ENCODE measurements around the gene GPR85. TPM values are rescaled to one million over a fixed set of nuclear protein-coding genes. Genes with fewer than 3 reads are reported as not detected.

GPR85 gene
- total RNA-seq, 2 donors from 2014 or later, result 0.08 TPM; not detected in 1

- H3K27ac Mint-ChIP-seq, result no peak overlapping the region
- H3K4me1 Mint-ChIP-seq (ENCODE audit: low read depth in 2 of 2), result no peaks in the 10 kb centered on the region
- H3K27me3 Mint-ChIP-seq, result peaks cover 24 to 41% of the 10 kb centered on the region in 2 donors
- H3K9me3 Mint-ChIP-seq, result no peaks in the 10 kb centered on the region
- DNase-seq (ENCODE audit: low spot score), result no peak
- ATAC-seq, result no peak
- no peak overlapping the region for H3K4me3 Mint-ChIP-seq
- no peaks in the 10 kb centered on the region for H3K36me3 Mint-ChIP-seq
These were observed 12.8 kb upstream of the GPR85 start for GRCh38 chr7:113099284-113099919.

GRCh38 chr7:113094517-113095249 is 8.1 kb upstream of the GPR85 start:
- Mint-ChIP-seq H3K4me3 (no peak overlapping the region), H3K4me1 (ENCODE audit: low read depth in 2 of 2) (no peaks in the 10 kb centered on the region), H3K27ac (no peak overlapping the region), H3K36me3 (no peaks in the 10 kb centered on the region), H3K9me3 (no peaks in the 10 kb centered on the region), H3K27me3 (peaks cover 17 to 32% of the 10 kb centered on the region in 2 donors)
- ATAC-seq (no peak), DNase-seq (ENCODE audit: low spot score) (no peak)

- Mint-ChIP-seq H3K27me3 (peaks cover 15 to 32% of the 10 kb centered on the region in 2 donors), H3K4me1 (ENCODE audit: low read depth in 2 of 2) (no peaks in the 10 kb centered on the region), H3K9me3 (no peaks in the 10 kb centered on the region), H3K36me3 (no peaks in the 10 kb centered on the region), H3K4me3 (no peak overlapping the region), H3K27ac (no peak overlapping the region)
- ATAC-seq, result no peak
- no peak for DNase-seq (ENCODE audit: low spot score)
These were observed 6.9 kb upstream of the GPR85 start for GRCh38 chr7:113093561-113093960.

- ATAC-seq (no peak), DNase-seq (ENCODE audit: low spot score) (no peak)
- H3K36me3 Mint-ChIP-seq, result no peaks in the 10 kb centered on the region
- no peaks in the 10 kb centered on the region for H3K9me3 Mint-ChIP-seq
- peaks cover 15 to 36% of the 10 kb centered on the region in 2 donors for H3K27me3 Mint-ChIP-seq
- H3K27ac Mint-ChIP-seq, result no peak overlapping the region
- no peak overlapping the region for H3K4me3 Mint-ChIP-seq
- no peaks in the 10 kb centered on the region for H3K4me1 Mint-ChIP-seq (ENCODE audit: low read depth in 2 of 2)
These were observed 6.1 kb upstream of the GPR85 start for GRCh38 chr7:113092762-113093161.

- no peaks in the 10 kb centered on the region for H3K36me3 Mint-ChIP-seq
- H3K4me1 Mint-ChIP-seq (ENCODE audit: low read depth in 2 of 2), result peaks cover 0 to 4% of the 10 kb centered on the region in 2 donors
- peaks cover 20 to 45% of the 10 kb centered on the region in 2 donors for H3K27me3 Mint-ChIP-seq
- peak in 1 of 2 donors; percentile 49 for ATAC-seq
- no peak for DNase-seq (ENCODE audit: low spot score)
- H3K4me3 Mint-ChIP-seq, result peak overlapping the region; percentile 45
- no peaks in the 10 kb centered on the region for H3K9me3 Mint-ChIP-seq
- no peak overlapping the region for H3K27ac Mint-ChIP-seq
These were observed 708 bp upstream of the GPR85 start for GRCh38 chr7:113087071-113087998.

GRCh38 chr7:113085781-113086390 is 741 bp downstream of the GPR85 start:
- no peak for ATAC-seq
- peaks cover 16 to 39% of the 10 kb centered on the region in 2 donors for H3K27me3 Mint-ChIP-seq
- DNase-seq (ENCODE audit: low spot score), result no peak
- no peaks in the 10 kb centered on the region for H3K9me3 Mint-ChIP-seq
- H3K4me3 Mint-ChIP-seq, result peak overlapping the region; percentile 30
- H3K4me1 Mint-ChIP-seq (ENCODE audit: low read depth in 2 of 2), result peaks cover 0 to 4% of the 10 kb centered on the region in 2 donors
- no peaks in the 10 kb centered on the region for H3K36me3 Mint-ChIP-seq
- no peak overlapping the region for H3K27ac Mint-ChIP-seq

GRCh38 chr7:113084496-113085172 is 2.0 kb downstream of the GPR85 start:
- no peaks in the 10 kb centered on the region for H3K36me3 Mint-ChIP-seq
- DNase-seq (ENCODE audit: low spot score), result no peak
- H3K27ac Mint-ChIP-seq, result no peak overlapping the region
- H3K9me3 Mint-ChIP-seq, result no peaks in the 10 kb centered on the region
- no peak overlapping the region for H3K4me3 Mint-ChIP-seq
- no peak for ATAC-seq
- H3K27me3 Mint-ChIP-seq, result peaks cover 16 to 43% of the 10 kb centered on the region in 2 donors
- peaks cover 0 to 4% of the 10 kb centered on the region in 2 donors for H3K4me1 Mint-ChIP-seq (ENCODE audit: low read depth in 2 of 2)

- Mint-ChIP-seq H3K36me3 (no peaks in the 10 kb centered on the region), H3K4me1 (ENCODE audit: low read depth in 2 of 2) (peaks cover 0 to 4% of the 10 kb centered on the region in 2 donors), H3K9me3 (no peaks in the 10 kb centered on the region), H3K27me3 (peaks cover 16 to 45% of the 10 kb centered on the region in 2 donors), H3K4me3 (no peak overlapping the region), H3K27ac (no peak overlapping the region)
- DNase-seq (ENCODE audit: low spot score), result no peak
- ATAC-seq, result no peak
These were observed 2.7 kb downstream of the GPR85 start for GRCh38 chr7:113083816-113084495.

GRCh38 chr7:113083132-113083815 is 3.4 kb downstream of the GPR85 start:
- H3K27me3 Mint-ChIP-seq, result peaks cover 16 to 45% of the 10 kb centered on the region in 2 donors
- no peaks in the 10 kb centered on the region for H3K9me3 Mint-ChIP-seq
- no peak for ATAC-seq
- no peak overlapping the region for H3K4me3 Mint-ChIP-seq
- no peak overlapping the region for H3K27ac Mint-ChIP-seq
- no peak for DNase-seq (ENCODE audit: low spot score)
- H3K4me1 Mint-ChIP-seq (ENCODE audit: low read depth in 2 of 2), result peaks cover 0 to 4% of the 10 kb centered on the region in 2 donors
- no peaks in the 10 kb centered on the region for H3K36me3 Mint-ChIP-seq

GRCh38 chr7:113078331-113078730 is 8.3 kb downstream of the GPR85 start:
- no peak for ATAC-seq
- H3K9me3 Mint-ChIP-seq, result no peaks in the 10 kb centered on the region

GRCh38 chr7:113076703-113077102 is 9.9 kb downstream of the GPR85 start:
- Mint-ChIP-seq H3K27ac (no peak overlapping the region), H3K9me3 (no peaks in the 10 kb centered on the region), H3K4me1 (ENCODE audit: low read depth in 2 of 2) (no peaks in the 10 kb centered on the region), H3K4me3 (no peak overlapping the region), H3K27me3 (peaks cover 0 to 22% of the 10 kb centered on the region in 2 donors), H3K36me3 (no peaks in the 10 kb centered on the region)
- ATAC-seq (no peak), DNase-seq (ENCODE audit: low spot score) (no peak)

More at GRCh38 chr7:113078331-113078730, 8.3 kb downstream of the GPR85 start:
- no peak overlapping the region for H3K27ac Mint-ChIP-seq
- no peaks in the 10 kb centered on the region for H3K4me1 Mint-ChIP-seq (ENCODE audit: low read depth in 2 of 2)
- DNase-seq (ENCODE audit: low spot score), result no peak
- peaks cover 0 to 21% of the 10 kb centered on the region in 2 donors for H3K27me3 Mint-ChIP-seq
- no peak overlapping the region for H3K4me3 Mint-ChIP-seq
- H3K36me3 Mint-ChIP-seq, result no peaks in the 10 kb centered on the region

GRCh38 chr7:113071465-113071864 is 15.2 kb downstream of the GPR85 start:
- ATAC-seq (no peak), DNase-seq (ENCODE audit: low spot score) (no peak)
- H3K27ac Mint-ChIP-seq, result no peak overlapping the region
- no peaks in the 10 kb centered on the region for H3K36me3 Mint-ChIP-seq
- peaks cover under 1 to 32% of the 10 kb centered on the region in 2 donors for H3K27me3 Mint-ChIP-seq
- peaks cover 2% of the 10 kb centered on the region for H3K9me3 Mint-ChIP-seq
- no peaks in the 10 kb centered on the region for H3K4me1 Mint-ChIP-seq (ENCODE audit: low read depth in 2 of 2)
- no peak overlapping the region for H3K4me3 Mint-ChIP-seq

Measured in natural killer cell treated with Interleukin-12 subunit alpha and Interleukin-12 subunit beta and Interleukin-15 and Interleukin-18, amount 100 ng/mL, for 72 hours (primary cell).